Measurements from ENCODE around the gene SHROOM2. TPM values are rescaled to one million over a fixed set of nuclear protein-coding genes. Genes with fewer than 3 reads are reported as not detected.

The SHROOM2 gene
- total and polyA plus RNA-seq, 7 donors, result 0.05 to 0.47 (median 0.12) TPM

- no peak for ATAC-seq
- Histone ChIP-seq H3K4me3 (no peak overlapping the region), H3K36me3 (ENCODE audit: insufficient read depth in 1 of 2, low read depth in 1 of 2) (no peaks in the 10 kb centered on the region), H3K27ac (no peak overlapping the region), H3K9me3 (no peaks in the 10 kb centered on the region), H3K27me3 (ENCODE audit: insufficient read depth in 3 of 3, low read length in 2 of 3) (peaks cover 0 to 6% (median 0%) of the 10 kb centered on the region in 3 donors), H3K4me1 (no peaks in the 10 kb centered on the region)
- no peak for DNase-seq
- intact Hi-C loops (cut with DNase I), result no loop called here
- no peak for TF ChIP-seq CTCF (IDR thresholded peaks at IDR 0.05)
- WGBS, 3 donors, result 75 to 90% (median 81%) methylated on average over 8 of the region's 8 CpGs
Measured at GRCh38 chrX:9907645-9908387, 121.6 kb downstream of the SHROOM2 start.

GRCh38 chrX:9909254-9909653, 123.0 kb downstream of the SHROOM2 start:
- 75 to 82% (median 80%) methylated on average over 6 of the region's 6 CpGs for WGBS, 3 donors
- peaks cover 0 to 6% (median 0%) of the 10 kb centered on the region in 3 donors for H3K27me3 ChIP-seq (ENCODE audit: insufficient read depth in 3 of 3, low read length in 2 of 3)
- TF ChIP-seq CTCF (IDR thresholded peaks at IDR 0.05), result no peak
- H3K4me1 ChIP-seq, result no peaks in the 10 kb centered on the region
- H3K36me3 ChIP-seq (ENCODE audit: insufficient read depth in 1 of 2, low read depth in 1 of 2), result no peaks in the 10 kb centered on the region
- no peak overlapping the region for H3K27ac ChIP-seq
- intact Hi-C loops (cut with DNase I), result no loop called here
- H3K9me3 ChIP-seq, result no peaks in the 10 kb centered on the region
- no peak for ATAC-seq
- no peak overlapping the region for H3K4me3 ChIP-seq
- no peak for DNase-seq

GRCh38 chrX:9911487-9911886, 125.3 kb downstream of the SHROOM2 start:
- Histone ChIP-seq H3K27me3 (ENCODE audit: insufficient read depth in 3 of 3, low read length in 2 of 3) (peaks cover 0 to 9% (median 0%) of the 10 kb centered on the region in 3 donors), H3K4me3 (no peak overlapping the region), H3K27ac (no peak overlapping the region), H3K9me3 (no peaks in the 10 kb centered on the region), H3K4me1 (no peaks in the 10 kb centered on the region), H3K36me3 (ENCODE audit: insufficient read depth in 1 of 2, low read depth in 1 of 2) (no peaks in the 10 kb centered on the region)
- TF ChIP-seq CTCF (IDR thresholded peaks at IDR 0.05), result no peak
- intact Hi-C loops (cut with DNase I), result no loop called here
- DNase-seq (no peak), ATAC-seq (no peak)
- 79 to 85% (median 84%) methylated on average over 7 of the region's 7 CpGs for WGBS, 3 donors

- intact Hi-C loops (cut with DNase I), result no loop called here
- WGBS, 3 donors, result 26 to 35% (median 27%) methylated on average over 24 to 31 of the region's 31 CpGs
- TF ChIP-seq CTCF (IDR thresholded peaks at IDR 0.05), result no peak
- DNase-seq (no peak), ATAC-seq (no peak)
- H3K4me3 ChIP-seq, result no peak overlapping the region
- no peaks in the 10 kb centered on the region for H3K36me3 ChIP-seq (ENCODE audit: insufficient read depth in 1 of 2, low read depth in 1 of 2)
- no peaks in the 10 kb centered on the region for H3K9me3 ChIP-seq
- no peak overlapping the region for H3K27ac ChIP-seq
- H3K27me3 ChIP-seq (ENCODE audit: insufficient read depth in 3 of 3, low read length in 2 of 3), result peaks cover 0 to 9% (median 0%) of the 10 kb centered on the region in 3 donors
- no peaks in the 10 kb centered on the region for H3K4me1 ChIP-seq
Measured at GRCh38 chrX:9912351-9913145, 126.3 kb downstream of the SHROOM2 start.

Measured in psoas muscle (tissue), 8 donors.